Lung microvascular endothelial cell (primary cell): ENCODE data around the gene ZBTB47. TPM values are rescaled to one million over a fixed set of nuclear protein-coding genes. Genes with fewer than 3 reads are reported as not detected.

Experiments used
- DNase-seq, 2 donors: peaks; one replicate each; pipeline versions ENCODE4 v3.0.0 to v3.0.0-alpha.2; 2010; ENCODE audit warnings: low read depth in 2 of 2
- total RNA-seq: library from RNA; depleted of rRNA; stranded (reverse); fragments of >200 nt; gene quantifications from 2 replicates; pipeline ENCODE4 v1.2.1, GENCODE V29; 2014

ZBTB47 gene
- total RNA-seq, 1 donor from 2014 or later: 23.6 TPM

DNA sequence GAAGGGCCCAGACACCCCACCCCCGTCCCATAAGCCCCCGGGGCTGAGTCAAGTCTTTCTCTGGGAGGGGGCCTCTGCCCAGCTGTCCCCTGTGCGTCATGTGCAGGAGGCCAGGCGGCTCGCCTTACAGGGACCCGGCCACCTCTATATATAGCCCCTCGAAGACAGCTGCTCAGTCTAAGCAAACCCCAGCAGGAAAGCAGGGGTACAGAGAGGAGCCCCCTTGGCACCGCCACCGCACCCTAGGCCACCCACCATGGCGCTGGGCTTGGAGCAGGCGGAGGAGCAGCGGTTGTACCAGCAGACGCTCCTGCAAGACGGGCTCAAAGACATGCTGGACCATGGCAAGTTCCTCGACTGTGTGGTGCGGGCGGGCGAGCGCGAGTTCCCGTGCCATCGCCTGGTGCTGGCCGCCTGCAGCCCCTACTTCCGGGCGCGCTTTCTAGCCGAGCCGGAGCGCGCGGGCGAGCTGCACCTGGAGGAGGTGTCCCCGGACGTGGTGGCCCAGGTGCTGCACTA lies 31.9 kb downstream of the ZBTB47 start, which contains the start of gene KLHL40:
KLHL40 (plus strand) TSS at position 175 of the 519 bp plus-strand sequence; CDS start at position 257, 82 bp downstream.
- no peak for DNase-seq

DNA sequence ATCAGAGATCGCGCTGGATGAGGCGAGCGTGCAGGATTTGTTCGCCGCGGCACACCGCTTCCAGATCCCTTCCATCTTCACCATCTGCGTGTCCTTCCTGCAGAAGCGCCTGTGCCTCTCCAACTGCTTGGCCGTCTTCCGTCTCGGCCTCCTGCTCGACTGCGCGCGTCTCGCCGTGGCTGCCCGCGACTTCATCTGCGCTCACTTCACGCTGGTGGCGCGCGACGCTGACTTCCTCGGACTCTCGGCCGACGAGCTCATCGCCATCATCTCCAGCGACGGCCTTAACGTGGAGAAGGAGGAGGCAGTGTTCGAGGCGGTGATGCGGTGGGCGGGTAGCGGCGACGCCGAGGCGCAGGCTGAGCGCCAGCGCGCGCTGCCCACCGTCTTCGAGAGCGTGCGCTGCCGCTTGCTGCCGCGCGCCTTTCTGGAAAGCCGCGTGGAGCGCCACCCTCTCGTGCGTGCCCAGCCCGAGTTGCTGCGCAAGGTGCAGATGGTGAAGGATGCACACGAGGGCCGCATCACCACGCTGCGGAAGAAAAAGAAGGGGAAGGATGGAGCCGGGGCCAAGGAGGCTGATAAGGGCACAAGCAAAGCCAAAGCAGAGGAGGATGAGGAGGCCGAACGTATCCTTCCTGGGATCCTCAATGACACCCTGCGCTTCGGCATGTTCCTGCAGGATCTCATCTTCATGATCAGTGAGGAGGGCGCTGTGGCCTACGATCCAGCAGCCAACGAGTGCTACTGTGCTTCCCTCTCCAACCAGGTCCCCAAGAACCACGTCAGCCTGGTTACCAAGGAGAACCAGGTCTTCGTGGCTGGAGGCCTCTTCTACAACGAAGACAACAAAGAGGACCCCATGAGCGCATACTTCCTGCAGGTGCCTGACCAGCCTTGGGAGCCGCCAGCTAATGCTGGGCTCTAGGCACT lies 32.7 kb downstream of the ZBTB47 start:
- peak in 1 of 2 donors; percentile 16 for DNase-seq

DNA sequence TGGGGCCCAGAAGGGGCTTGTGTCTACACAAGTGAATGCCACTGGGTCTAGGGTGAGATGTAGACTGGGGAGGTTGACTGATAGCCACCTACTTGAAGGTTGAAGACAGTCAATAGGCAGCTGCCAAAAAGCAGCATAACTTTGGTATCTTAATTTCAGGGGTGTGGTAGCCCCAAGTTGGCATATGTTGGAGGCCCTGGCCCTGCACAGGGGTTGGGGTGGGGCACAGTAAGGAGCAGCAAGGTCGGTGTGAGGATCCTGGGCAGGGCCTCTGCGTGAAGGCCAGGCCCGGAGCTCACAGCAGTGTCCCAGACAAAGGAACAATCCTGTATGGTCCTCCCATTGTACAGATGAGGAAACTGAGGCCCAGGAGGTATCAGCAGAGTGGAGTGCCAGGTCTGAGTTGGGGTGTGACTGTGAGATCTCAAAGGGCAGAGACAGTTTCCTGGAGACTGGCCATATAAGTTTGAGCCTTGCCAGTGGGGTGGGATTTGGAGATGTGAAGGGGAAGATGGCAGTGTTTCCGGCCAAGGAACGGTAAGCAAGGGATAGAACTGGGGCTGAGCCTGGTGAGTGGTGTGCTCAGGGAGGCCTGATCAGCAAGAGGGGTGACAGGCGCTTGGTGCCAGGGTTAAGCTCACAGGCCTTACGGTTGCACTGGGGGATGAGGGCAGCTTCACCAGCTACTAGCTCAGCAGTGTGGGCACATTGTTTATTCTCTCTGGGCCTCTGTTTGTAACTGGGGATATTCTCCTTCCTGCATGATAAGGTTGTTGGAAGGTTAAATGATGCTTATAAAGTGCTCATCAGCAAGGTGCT lies 33.5 kb downstream of the ZBTB47 start:
- no peak for DNase-seq

DNA sequence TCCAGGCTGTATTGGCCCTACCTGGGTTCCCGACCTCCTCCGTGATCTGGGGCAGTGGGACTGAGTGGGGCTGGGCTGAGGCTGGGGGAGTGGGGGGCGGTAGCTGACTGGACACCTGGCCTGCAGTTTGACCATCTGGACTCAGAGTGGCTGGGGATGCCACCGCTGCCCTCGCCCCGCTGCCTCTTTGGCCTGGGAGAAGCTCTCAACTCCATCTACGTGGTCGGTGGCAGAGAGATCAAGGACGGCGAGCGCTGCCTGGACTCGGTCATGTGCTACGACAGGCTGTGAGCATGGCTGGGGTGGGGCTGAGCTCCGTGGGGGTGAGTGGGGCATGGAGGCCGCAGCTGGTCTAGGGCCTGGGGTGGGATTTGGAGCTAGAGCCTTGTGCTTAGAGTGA lies 34.5 kb downstream of the ZBTB47 start:
- no peak for DNase-seq

DNA sequence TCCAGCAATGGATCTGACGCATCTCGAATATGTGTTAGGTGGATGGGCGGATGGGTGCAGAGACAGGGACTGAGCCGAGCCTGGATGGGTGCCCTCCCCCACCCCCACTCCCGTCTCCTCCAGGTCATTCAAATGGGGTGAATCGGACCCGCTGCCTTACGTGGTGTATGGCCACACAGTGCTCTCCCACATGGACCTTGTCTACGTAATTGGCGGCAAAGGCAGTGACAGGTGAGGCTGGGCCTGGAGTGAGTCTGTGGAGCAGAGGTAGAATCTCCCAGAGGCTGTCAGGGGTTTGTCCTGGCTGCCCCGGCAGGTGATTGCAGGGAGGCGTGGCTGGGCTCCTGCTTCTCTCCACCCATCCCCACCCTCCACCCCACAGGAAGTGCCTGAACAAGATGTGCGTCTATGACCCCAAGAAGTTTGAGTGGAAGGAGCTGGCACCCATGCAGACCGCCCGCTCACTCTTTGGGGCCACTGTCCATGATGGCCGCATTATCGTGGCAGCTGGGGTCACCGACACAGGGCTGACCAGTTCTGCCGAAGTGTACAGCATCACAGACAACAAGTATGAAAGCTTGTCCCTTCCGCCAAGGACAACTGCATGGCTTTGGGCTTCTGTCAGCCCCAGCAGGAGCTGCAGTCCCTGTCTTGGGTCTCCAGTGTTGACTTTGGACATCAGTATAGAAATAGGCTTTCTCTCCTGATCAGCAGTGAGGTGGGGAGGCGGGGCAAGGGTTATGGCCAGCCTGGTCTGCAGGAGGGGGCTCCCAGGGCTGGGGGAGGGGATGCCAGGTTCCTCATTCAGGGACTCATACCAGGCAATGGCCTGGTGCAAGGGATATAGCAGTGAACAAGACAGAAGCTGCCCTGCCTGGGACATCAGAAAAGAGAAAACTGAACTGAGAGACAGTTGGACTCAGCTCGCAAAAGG lies 35.3 kb downstream of the ZBTB47 start:
- no peak for DNase-seq

DNA sequence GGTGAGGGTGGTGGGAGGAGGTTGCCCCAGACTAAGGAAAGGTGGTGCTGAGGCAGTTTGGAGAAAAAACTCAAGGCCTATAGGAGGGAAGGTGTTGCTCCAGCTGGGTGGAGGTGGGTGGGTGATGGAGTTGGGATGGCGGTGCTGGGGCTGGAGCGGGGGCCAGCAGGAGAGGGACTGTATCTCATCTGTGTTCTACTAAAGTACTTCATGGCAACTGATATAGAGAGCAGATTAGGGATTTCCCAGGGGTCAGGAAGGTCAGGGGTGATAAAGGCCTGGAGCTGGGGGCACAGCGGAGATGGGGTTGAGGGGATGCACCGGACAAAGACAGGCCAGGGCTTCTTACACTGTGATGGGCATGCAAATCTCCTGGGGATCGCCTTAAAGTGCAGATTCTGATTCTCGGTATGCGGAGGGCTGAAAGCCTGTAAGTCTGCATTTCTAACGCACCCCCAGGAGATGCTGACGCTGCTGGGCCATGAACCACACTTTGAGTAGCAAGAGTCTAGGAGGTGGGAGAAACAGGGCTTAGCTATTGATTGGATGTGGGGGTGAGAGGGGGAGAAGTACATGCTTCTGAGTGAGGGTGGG lies 36.0 kb downstream of the ZBTB47 start:
- DNase-seq: no peak

DNA sequence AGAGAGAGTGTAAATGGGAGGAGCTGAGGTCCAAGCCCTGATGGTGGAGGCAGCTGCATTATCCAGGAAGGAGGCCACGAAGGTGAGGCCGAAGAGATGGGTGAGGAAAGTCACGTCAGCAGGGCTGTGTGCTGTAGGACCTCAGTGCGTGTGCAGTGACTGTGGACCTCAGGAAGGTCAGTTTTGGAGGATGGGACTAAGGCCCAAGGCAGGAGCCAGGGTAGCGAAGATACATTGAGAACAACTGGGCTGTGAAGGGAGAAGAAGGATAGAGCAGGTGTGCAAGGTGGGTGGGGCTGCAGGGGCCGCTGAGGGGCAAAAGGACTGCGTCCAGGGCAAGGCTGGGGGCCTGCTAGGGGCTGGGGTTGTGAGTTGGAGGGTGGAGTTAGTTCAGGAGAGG lies 36.7 kb downstream of the ZBTB47 start:
- DNase-seq: no peak

DNA sequence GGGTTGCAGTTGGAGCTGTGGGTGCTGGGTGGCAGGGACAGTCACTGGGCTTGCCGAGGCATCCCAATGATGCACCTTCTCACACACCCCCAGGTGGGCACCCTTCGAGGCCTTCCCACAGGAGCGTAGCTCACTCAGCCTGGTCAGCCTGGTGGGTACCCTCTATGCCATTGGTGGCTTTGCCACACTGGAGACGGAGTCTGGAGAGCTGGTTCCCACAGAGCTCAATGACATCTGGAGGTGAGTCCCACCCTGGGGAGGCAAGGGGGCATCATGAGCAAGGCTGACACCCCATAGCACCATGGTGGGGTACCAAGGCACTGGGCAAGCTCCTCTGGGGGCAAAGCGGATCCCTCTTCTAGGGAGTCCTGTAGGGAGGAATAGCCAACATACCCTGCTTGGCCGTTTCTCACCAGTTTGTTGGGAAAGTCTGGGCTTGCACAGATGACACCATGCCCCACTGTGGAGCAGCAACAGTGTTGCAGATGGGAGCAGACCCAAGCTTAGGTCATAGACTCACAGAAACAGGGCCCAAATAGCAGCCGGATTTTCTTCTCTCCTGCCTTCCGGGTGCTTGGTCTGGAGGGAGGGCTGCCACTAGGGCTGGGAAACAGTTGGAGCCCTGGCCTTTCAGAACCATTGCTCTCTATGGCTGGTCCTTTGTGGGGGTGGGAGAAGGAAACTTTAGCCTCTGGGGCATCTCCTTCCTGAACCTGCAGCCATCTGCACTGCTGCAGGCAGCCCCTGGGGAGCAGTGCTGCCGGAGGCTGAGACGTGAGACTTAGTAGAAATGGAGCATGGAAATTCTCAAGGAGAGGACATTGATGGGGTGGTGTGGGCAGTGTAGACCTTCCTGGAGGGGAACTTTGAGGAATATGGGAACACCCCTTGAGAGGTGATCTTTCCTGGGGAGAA lies 37.5 kb downstream of the ZBTB47 start:
- DNase-seq: no peak

DNA sequence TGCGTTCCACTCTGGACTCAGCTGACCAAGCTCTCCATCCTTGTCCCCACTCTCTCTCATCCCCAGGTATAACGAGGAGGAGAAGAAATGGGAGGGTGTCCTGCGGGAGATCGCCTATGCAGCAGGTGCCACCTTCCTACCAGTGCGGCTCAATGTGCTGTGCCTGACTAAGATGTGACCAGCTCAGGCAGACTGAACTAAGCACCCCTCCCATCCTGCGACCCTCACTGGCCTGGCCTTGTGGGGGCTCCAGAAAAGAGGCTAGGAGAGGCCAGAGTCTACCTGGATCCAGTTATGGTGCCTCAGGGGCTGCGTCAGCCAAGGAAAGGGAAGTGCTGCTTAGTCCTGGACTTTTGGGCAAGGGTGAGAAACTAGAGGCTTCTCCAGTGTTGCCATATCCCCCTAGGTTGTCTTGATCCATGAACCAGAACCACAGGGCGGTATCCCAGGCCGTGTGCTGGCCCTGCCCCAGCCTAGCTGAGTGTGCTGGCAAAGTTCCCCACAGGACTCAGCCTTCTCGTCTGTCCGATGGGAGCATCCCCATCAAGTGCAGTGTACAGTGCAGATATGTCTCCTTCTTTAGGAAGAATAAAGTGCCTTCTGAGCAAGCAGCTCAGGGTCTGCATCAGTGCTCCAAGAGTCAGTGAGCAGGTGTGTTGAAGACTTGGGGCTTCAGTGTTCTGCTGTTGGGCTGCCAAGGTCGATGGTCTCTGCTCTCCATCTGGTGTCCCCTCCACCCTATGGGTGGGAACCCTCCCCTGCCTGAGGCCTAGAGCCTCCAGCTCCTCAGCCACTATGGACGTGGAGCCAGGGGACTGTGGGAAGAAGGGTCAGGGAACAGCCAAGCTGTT lies 38.5 kb downstream of the ZBTB47 start:
- DNase-seq: no peak

DNA sequence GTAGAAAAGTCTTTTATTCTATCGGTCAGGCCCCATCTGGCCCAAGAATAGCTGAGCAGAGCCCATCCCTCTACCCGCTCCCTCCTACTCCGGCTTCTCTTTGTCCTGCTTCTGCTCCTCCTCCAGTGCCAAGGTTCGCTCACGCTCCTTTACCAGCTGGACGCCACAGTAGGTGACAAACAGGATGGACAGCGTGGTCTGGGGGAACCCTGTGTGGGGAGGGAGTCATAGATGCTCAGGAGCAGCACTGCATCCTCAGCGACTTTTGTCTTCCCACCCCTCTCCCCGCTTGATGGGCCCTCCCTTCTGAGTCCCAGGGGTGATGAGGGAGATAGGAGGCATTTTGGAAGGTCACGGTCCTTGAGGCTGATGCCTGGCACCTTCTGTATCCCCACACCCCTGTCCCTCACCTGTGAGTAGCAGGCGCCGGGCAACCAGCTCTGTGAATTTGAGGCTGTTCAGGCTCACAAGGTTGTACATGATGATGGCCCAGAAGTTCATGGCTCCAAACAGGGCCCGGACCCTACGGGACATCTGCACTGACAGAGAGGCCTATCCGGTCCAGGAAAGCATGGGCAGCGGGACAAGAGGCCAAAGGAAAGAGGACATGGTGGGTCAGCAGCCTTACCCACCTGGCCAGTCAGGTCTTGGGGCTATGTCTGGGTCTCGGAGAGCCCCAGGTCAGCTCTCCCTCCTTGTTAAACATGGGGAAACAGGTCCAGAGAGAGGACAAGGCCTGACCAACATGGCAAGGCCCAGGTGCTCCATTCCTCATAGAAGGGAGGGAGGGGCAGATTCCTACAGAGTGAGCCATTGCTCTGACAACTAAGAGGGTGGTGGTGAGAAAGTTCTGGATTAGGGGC lies 39.4 kb downstream of the ZBTB47 start:
- no peak for DNase-seq

DNA sequence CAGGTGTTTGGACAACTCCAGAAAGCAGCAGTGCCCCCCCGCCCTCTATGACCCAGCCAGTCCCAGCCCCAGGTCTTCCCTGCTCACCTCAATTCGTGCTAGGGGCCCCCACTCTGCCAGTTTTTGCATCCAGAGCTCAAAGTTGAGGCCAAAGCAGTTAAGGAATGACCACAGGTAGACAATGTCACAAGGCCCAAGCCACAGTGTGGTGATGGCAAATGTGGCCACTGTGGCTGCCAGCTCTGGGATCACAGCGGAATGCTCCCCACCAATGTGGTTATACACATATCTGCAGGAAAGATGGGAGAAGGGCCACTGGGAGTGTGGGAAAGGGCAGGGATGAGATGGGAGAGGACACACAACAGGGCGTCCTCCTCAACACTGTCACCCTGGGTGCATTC lies 40.0 kb downstream of the ZBTB47 start:
- DNase-seq: no peak

DNA sequence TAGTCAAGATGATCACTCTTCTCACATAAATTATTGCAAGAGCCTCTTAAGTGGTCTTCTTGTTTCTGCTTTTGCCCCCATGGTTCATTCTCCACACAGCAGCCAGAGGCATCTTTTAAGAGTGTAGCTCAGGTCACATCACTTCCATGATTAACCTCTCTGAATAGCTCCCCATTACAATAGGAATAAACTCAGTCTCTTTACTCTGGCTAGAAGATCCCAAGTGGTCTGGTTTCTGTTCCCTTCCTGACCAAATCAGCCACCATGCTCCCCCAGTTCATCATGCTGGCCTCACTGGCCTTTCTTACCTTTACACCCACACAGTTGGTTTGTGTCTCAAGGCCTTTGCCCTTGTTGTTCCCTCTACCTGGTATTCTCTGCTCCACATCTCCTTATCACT lies 40.9 kb downstream of the ZBTB47 start:
- no peak for DNase-seq

DNA sequence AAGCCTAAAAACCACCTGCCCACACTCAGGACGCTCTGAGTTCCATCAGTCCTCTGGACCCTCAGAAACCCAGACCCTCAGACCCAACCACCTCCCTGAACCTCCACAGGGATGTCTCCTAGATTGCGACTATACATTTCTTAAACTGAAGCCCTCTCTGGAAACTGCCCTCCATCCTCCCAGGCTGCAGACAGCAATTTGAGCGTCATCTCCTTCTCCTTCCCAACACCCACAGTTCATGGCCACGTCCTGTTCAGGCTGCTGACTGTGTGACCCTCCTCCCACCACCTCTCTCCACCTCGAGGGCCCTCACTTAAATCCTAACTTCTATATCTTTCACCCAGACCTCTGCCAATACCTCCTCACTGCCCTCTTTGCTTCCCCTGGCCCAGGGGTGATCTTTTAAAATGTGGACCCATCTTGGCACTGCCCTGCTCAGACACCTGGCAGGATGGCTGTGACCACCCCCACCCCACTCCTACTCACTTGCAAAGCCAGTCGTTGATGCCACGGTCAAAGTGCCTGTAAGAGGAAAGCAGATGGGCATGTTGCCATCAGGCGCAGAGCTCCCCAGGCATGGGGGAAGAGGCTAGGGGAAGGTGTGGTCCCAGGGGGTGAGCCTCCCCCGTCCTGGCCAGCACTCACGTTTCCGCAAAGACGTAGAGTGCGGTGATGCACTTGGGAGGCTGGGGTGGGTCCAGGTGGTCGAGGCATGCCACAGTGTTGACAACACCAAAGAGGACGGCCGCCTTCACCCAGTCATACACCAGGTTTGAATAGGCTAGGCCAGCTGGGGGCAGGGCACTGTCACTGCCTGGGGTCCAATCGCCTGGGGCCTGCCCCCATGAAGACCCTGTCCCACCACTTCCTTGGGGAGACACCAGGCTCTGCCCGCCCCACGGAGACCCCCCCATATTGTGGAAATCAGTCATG lies 43.1 kb downstream of the ZBTB47 start:
- no peak for DNase-seq

DNA sequence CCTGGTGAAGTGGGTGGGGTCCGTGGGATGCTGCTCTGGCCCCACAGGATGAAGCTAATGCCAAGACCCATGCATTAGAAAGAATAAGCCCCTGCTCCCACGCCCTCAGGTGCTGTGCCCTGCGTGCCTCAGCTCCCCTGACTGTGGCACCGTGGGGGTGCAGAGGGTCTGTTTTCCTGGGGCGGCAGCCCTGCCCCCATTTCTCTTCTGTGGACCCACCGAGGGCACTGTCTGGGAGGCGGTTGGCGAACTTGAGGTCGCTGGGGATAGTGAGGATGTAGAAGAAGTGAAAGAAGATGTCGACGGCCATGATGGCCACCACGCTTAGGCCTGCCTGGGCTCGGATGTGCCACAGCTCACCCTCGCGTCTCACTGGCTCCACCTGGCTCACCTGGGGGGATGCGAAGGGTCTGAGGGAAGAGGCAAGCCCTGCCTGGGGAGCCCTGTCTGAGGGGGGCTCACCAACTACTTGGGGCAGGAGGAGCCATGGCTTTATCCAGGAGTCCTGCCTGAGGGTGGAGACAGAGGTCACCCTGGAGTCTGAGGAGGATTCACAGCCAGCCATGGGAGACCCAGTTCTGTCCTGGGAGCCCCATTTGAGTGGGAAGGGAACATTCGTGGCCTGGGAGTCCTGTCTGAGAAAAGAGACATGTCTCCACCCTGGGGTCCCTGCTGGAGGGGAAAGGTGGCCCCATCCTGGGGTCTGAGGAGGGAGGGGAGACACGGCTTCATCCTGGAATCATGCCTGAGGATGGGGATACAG lies 44.0 kb downstream of the ZBTB47 start:
- no peak for DNase-seq

DNA sequence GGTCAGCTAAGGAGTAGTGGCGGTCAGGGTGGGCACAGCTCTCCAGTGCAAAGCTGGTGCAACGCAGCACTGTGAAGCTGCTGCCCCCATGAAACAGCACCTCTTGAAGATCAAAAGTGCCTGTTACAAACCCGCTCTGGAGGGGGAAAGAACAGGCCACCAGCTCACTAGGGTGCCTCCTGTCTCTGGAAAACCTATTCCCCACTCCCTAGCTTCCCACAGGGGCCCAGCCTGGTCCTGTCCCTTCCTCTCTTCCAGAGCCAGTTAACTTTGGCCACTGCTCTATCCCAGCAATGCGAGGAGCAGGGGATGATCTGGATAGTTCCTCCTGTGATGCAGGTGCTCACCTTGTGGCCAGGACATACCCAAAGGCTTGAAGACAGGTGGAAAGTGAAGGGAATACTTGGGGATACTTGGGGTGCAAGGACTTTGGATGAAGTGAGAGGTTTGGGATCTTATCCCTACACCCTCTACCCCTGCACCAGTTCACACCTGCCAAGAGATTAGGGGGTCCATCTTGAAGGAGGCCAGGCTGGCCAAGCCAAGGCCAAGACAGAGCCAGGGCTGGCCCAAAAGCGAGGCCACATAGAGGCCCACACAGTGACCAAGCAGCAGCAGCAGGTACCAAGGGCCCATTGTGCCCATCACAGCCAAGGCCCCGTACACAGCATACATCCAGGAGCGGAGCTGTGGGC lies 44.9 kb downstream of the ZBTB47 start:
- no peak for DNase-seq
